NB4 (cell line): ENCODE results near the gene DOK6.

Source experiments
- DNase-seq: peaks from one replicate; pipeline ENCODE4 v3.0.0; 2010; ENCODE audit warnings: low read depth
- H3K4me3 ChIP-seq: one replicate; pipeline ENCODE4 v1.5.1; 2011; ENCODE audit warnings: mild to moderate bottlenecking, low read depth, low read length, moderate library complexity
- CTCF ChIP-seq: IDR thresholded peaks from one replicate; pipeline ENCODE4 v1.5.1; 2012; ENCODE audit warnings: low read depth, low read length
- MAX ChIP-seq: IDR thresholded peaks from 2 replicates; pipeline ENCODE4 v1.6.1; 2011; ENCODE audit warnings: low read depth, low read length
- MYC ChIP-seq: IDR thresholded peaks from 2 replicates; pipeline ENCODE4 v1.6.1; 2011; ENCODE audit warnings: low read depth, low read length
- POLR2A ChIP-seq: IDR thresholded peaks from 2 replicates; pipeline ENCODE4 v1.6.1; 2011; ENCODE audit warnings: mild to moderate bottlenecking; ENCODE audit not compliant: insufficient read length; ENCODE audit errors: extremely low read depth

The DOK6 gene

GRCh38 chr18:69763002-69763401 is 362.3 kb downstream of the DOK6 start:
- TF ChIP-seq CTCF, result no peak
- no peak for TF ChIP-seq MAX
- TF ChIP-seq MYC, result no peak
- TF ChIP-seq POLR2A, result no peak

GRCh38 chr18:69763821-69764220 is 363.1 kb downstream of the DOK6 start:
- DNase-seq, result peak; percentile 1
- TF ChIP-seq CTCF, result no peak
- TF ChIP-seq POLR2A, result no peak
- TF ChIP-seq MAX, result no peak
- TF ChIP-seq MYC, result no peak
- H3K4me3 ChIP-seq, result no peak overlapping the region

More at GRCh38 chr18:69763002-69763401, 362.3 kb downstream of the DOK6 start:
- DNase-seq, result no peak
- H3K4me3 ChIP-seq, result no peak overlapping the region

GRCh38 chr18:69770238-69770637 is 369.6 kb downstream of the DOK6 start:
- H3K4me3 ChIP-seq, result no peak overlapping the region
- TF ChIP-seq MYC (no peak), POLR2A (no peak)
- no peak for DNase-seq

- peak; percentile 65 for DNase-seq
- no peak overlapping the region for H3K4me3 ChIP-seq
- TF ChIP-seq MAX (0 out of 2 replicates have a peak, but pooled peaks have one; percentile 8), POLR2A (no peak), MYC (0 out of 2 replicates have a peak, but pooled peaks have one; percentile 28), CTCF (no peak)
Measured at GRCh38 chr18:69774831-69775230, 374.1 kb downstream of the DOK6 start.

GRCh38 chr18:69777248-69777647 is 376.6 kb downstream of the DOK6 start:
- no peak for TF ChIP-seq CTCF
- no peak for TF ChIP-seq POLR2A
- no peak for TF ChIP-seq MYC
- TF ChIP-seq MAX, result no peak

GRCh38 chr18:69778680-69779079 is 378.0 kb downstream of the DOK6 start:
- TF ChIP-seq CTCF (no peak), MYC (no peak), POLR2A (no peak), MAX (no peak)
- no peak overlapping the region for H3K4me3 ChIP-seq
- no peak for DNase-seq

More at GRCh38 chr18:69777248-69777647, 376.6 kb downstream of the DOK6 start:
- no peak overlapping the region for H3K4me3 ChIP-seq
- DNase-seq, result no peak
